Stomach smooth muscle (tissue), 2 donors: ENCODE measurements around the gene SLC38A6.
"Not testable (repeated sequence)": the region's sequence is repeated elsewhere in the genome, so short reads cannot be mapped to it uniquely, and the experiment has no call there.

Source experiments
- H3K27ac ChIP-seq: one replicate; pipeline ENCODE4 v1.7.0; 2013; ENCODE audit warnings: mild to moderate bottlenecking, low read length, inconsistent platforms
- H3K27me3 ChIP-seq, 2 donors: one replicate each; pipeline ENCODE4 v1.7.0; 2013; ENCODE audit warnings: low read length in 2 of 2; ENCODE audit not compliant: insufficient read depth in 2 of 2, control insufficient read depth in 1 of 2
- H3K36me3 ChIP-seq, 2 donors: one replicate each; pipeline ENCODE4 v1.7.0; 2013; ENCODE audit warnings: low read length in 2 of 2; ENCODE audit not compliant: control insufficient read depth in 2 of 2, insufficient read depth in 2 of 2
- H3K4me1 ChIP-seq: one replicate; pipeline ENCODE4 v1.7.0; 2013; ENCODE audit warnings: low read length; ENCODE audit not compliant: control insufficient read depth, insufficient read depth
- H3K4me3 ChIP-seq, 2 donors: one replicate each; pipeline ENCODE4 v1.7.0; 2013; ENCODE audit warnings: low read length in 2 of 2
- H3K9ac ChIP-seq, 2 donors: one replicate each; pipeline ENCODE4 v1.7.0; 2013; ENCODE audit warnings: low read length in 2 of 2, mild to moderate bottlenecking in 1 of 2
- H3K9me3 ChIP-seq, 2 donors: one replicate each; pipeline ENCODE4 v1.7.0; 2013; ENCODE audit warnings: low read length in 2 of 2; ENCODE audit not compliant: control insufficient read depth in 2 of 2
- donor health status: healthy.
- donor health status: Pancreatic carcinoma.

Gene SLC38A6

DNA sequence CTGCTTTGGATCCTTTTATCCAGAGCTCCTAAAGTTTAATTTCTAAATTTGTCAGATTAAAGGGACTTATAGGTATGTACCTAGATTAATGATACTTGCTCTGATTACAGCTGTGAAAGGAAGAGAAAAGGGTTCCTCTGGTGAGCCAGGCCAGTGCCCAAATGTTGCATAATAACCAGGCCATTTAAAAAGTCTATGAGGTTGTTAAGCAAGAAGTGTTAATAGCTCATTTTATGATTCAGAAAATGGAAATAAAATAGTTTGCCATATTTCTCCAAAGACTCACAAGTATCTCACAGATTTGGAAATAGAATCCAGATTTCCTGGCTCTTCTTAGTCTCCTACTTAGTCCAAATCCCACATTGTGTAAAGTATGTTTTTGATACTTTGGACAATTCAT, 67.6 kb downstream of the SLC38A6 start:
- Histone ChIP-seq H3K27ac (no peak overlapping the region), H3K4me1 (no peaks in the 10 kb centered on the region), H3K36me3 (no peaks in the 10 kb centered on the region), H3K4me3 (no peak overlapping the region), H3K9ac (no peak overlapping the region), H3K27me3 (no peaks in the 10 kb centered on the region), H3K9me3 (no peaks in the 10 kb centered on the region)

DNA sequence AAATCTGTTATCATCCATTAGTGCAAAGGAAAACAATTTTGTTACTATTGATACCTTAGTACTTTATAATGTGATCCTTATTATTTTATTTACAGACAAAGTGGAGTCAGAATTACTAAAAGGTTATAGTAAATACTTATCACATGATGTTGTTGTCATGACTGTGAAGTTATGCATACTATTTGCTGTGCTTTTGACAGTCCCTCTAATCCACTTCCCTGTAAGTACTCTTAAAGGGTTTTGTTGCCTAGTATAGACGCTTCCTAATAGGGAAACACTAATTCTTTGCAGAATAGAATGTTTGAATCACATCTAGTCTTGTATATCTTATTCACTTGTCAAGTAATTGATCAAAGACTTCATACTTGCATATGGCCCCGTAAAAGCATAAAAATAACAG, 69.4 kb downstream of the SLC38A6 start:
- Histone ChIP-seq H3K9ac (no peak overlapping the region), H3K9me3 (peaks cover 0 to 3% of the 10 kb centered on the region in 2 donors), H3K36me3 (no peaks in the 10 kb centered on the region), H3K4me1 (no peaks in the 10 kb centered on the region), H3K4me3 (no peak overlapping the region), H3K27me3 (no peaks in the 10 kb centered on the region), H3K27ac (no peak overlapping the region)

GRCh38 chr14:61051051-61051450, 70.0 kb downstream of the SLC38A6 start:
- H3K27me3 ChIP-seq = no peaks in the 10 kb centered on the region
- peaks cover 0 to 3% of the 10 kb centered on the region in 2 donors for H3K9me3 ChIP-seq
- no peak overlapping the region for H3K27ac ChIP-seq
- no peak overlapping the region for H3K4me3 ChIP-seq
- no peaks in the 10 kb centered on the region for H3K4me1 ChIP-seq
- no peak overlapping the region for H3K9ac ChIP-seq
- H3K36me3 ChIP-seq = no peaks in the 10 kb centered on the region

GRCh38 chr14:61051621-61052020, 70.6 kb downstream of the SLC38A6 start:
- no peaks in the 10 kb centered on the region for H3K27me3 ChIP-seq
- no peak overlapping the region for H3K4me3 ChIP-seq
- no peak overlapping the region for H3K27ac ChIP-seq
- no peak overlapping the region for H3K9ac ChIP-seq
- H3K9me3 ChIP-seq = peaks cover 0 to 3% of the 10 kb centered on the region in 2 donors
- H3K4me1 ChIP-seq = no peaks in the 10 kb centered on the region
- no peaks in the 10 kb centered on the region for H3K36me3 ChIP-seq

- H3K27ac ChIP-seq = no peak overlapping the region
These were observed 82.4 kb downstream of the SLC38A6 start for GRCh38 chr14:61063461-61063860.

DNA sequence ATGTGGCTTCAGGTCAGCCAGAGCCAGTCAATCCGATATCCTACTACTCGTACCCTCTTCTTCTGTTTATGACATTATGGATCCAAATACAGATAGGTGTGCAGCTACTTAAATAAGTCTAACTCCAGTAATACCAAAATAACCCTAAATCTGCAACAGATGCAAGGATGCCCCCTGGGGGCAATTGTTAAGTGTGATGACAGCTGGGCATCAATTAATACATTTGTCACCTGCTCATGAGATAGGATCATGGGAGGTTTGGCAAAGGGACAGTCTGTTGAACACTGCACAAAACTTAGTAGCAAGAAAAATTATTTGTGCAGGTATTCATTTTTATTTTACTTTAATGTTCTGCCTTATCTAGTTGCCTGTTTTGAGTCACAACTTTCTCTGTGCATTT, 83.2 kb downstream of the SLC38A6 start:
- no peaks in the 10 kb centered on the region for H3K27me3 ChIP-seq
- no peaks in the 10 kb centered on the region for H3K36me3 ChIP-seq
- no peaks in the 10 kb centered on the region for H3K9me3 ChIP-seq
- H3K27ac ChIP-seq = no peak overlapping the region
- H3K9ac ChIP-seq = no peak overlapping the region
- no peaks in the 10 kb centered on the region for H3K4me1 ChIP-seq
- no peak overlapping the region for H3K4me3 ChIP-seq

More at GRCh38 chr14:61063461-61063860, 82.4 kb downstream of the SLC38A6 start:
- H3K4me3 ChIP-seq = no peak overlapping the region
- no peaks in the 10 kb centered on the region for H3K36me3 ChIP-seq
- no peaks in the 10 kb centered on the region for H3K9me3 ChIP-seq
- H3K27me3 ChIP-seq = no peaks in the 10 kb centered on the region
- H3K4me1 ChIP-seq = no peaks in the 10 kb centered on the region
- no peak overlapping the region for H3K9ac ChIP-seq

GRCh38 chr14:61064856-61065255, 83.8 kb downstream of the SLC38A6 start:
- Histone ChIP-seq H3K27me3 (no peaks in the 10 kb centered on the region), H3K4me1 (no peaks in the 10 kb centered on the region), H3K9me3 (no peaks in the 10 kb centered on the region), H3K9ac (no peak overlapping the region), H3K4me3 (no peak overlapping the region), H3K36me3 (no peaks in the 10 kb centered on the region), H3K27ac (no peak overlapping the region)

GRCh38 chr14:61065656-61066055, 84.6 kb downstream of the SLC38A6 start:
- no peak overlapping the region for H3K4me3 ChIP-seq
- H3K9me3 ChIP-seq = no peaks in the 10 kb centered on the region
- no peaks in the 10 kb centered on the region for H3K4me1 ChIP-seq
- H3K27me3 ChIP-seq = no peaks in the 10 kb centered on the region
- no peak overlapping the region for H3K27ac ChIP-seq
- H3K9ac ChIP-seq = no peak overlapping the region
- H3K36me3 ChIP-seq = no peaks in the 10 kb centered on the region

- H3K4me1 ChIP-seq, H3K4me3 ChIP-seq, H3K27ac ChIP-seq, H3K9me3 ChIP-seq, H3K36me3 ChIP-seq, H3K27me3 ChIP-seq, H3K9ac ChIP-seq: not testable (repeated sequence)
These were observed 91.4 kb downstream of the SLC38A6 start for GRCh38 chr14:61072442-61072841.

- H3K4me1 ChIP-seq = no peaks in the 10 kb centered on the region
These were observed 93.8 kb downstream of the SLC38A6 start for GRCh38 chr14:61074852-61075251.

DNA sequence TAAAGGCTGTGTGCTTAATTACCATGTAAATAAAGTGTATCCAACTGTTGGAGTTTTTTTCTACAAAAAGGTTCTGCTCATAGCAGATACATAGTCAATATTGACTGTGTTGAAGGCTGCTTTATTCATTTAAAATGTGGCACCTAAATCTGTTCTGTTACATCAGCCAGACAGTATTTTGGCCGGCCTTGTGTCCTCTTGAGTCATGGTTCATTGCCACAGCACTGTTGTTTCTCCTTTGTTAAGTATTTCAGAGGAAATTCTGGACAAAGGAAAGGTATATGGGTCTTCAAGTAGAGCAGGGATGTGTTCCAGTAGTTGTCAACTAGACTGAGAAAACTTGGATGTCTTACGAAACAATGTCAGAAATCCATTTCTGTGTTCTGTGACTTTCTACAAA, 95.5 kb downstream of the SLC38A6 start:
- no peak overlapping the region for H3K27ac ChIP-seq
- H3K36me3 ChIP-seq = no peaks in the 10 kb centered on the region
- H3K27me3 ChIP-seq = no peaks in the 10 kb centered on the region
- no peaks in the 10 kb centered on the region for H3K9me3 ChIP-seq
- H3K9ac ChIP-seq = no peak overlapping the region
- H3K4me1 ChIP-seq = no peaks in the 10 kb centered on the region
- no peak overlapping the region for H3K4me3 ChIP-seq

More at GRCh38 chr14:61074852-61075251, 93.8 kb downstream of the SLC38A6 start:
- Histone ChIP-seq H3K9ac (no peak overlapping the region), H3K9me3 (no peaks in the 10 kb centered on the region), H3K27ac (no peak overlapping the region), H3K27me3 (no peaks in the 10 kb centered on the region), H3K36me3 (no peaks in the 10 kb centered on the region), H3K4me3 (no peak overlapping the region)
